RKO (cell line): ENCODE measurements around the gene DHX34.
A peak's percentile ranks its signal among the peaks of the same experiment; 100 is the strongest.

Experiments
- DNase-seq: peaks from one replicate; pipeline ENCODE4 v3.0.0-alpha.2; 2016; ENCODE audit warnings: low spot score

DHX34 gene

DNA sequence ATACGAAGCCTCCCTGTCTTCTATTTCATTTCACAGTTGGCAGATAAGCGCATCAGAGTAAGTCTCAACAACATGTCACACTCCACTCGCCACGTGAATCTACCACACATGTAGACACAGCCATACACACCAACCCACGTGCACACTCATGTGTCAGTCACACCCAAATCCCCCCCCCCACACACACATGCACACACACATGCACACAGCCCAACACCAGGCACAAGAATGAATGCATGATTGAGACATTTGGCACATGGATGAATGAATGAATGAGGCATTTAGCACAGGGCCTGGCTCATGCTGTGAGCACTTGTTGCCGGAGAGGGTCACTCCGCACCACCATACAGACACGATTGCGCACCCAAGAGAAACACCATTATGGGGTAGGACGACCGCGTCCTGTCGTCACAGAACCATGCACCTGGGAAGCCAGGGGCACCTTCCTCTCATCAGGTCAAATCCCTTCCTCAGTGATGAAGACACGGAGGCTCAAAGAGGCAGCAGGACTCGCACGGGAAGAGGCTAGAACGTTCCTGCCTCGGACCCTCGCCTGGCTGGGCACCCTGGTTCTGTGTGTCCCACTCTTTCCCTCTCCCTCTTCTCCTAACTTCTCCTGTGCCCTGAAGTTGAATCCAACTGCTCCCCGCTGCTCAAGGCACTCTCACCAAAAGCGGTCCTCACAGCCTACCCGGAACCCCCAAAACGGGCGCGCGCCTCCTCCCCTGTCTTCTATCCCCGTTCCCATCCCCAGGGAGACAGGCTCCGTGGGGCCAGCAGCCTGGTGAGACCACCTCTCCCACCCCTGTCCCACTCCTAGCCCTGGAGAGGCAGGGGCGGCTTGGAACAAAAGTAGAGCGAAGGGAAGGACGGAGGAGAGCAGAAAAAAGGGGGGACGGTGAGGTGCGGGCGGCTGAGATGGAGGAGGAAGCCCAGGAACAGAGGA lies 68.9 kb downstream of the DHX34 start:
- no peak for DNase-seq

GRCh38 chr19:47418692-47419029 lies 69.5 kb downstream of the DHX34 start:
- no peak for DNase-seq

- no peak for DNase-seq
These were observed 70.1 kb downstream of the DHX34 start, which contains the start of gene MEIS3 for GRCh38 chr19:47419030-47419783. Gene MEIS3 (minus strand): TSS chr19:47419527. CDS start chr19:47419081, 446 bp downstream.

GRCh38 chr19:47419789-47420188 lies 70.7 kb downstream of the DHX34 start:
- no peak for DNase-seq

DNA sequence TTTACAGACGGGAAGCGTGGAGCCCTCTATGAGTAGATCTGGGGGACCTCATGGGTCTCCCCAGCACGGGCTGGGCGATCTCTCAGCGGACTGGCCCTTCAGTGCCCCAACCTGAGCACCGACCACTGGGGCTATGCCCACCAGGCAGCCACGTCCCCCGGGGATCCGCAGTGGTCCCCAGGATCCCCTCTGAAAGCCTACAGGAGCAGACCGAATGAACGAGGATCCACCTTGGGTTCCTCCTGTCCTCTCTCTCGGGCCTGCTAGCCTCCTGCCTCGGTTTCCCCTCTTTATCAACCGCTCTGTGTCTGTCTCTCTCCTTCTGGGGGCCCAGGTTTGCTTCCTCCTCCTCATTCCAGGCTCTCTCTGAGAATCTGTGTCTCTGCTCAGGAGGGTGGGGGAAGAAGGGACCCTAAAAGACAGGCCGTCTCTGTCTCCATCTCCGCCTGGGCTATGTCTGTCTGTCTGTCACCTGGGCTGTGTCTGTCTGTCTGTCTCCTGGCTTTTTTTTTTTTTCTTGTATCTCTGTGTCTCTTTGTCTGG lies 72.2 kb downstream of the DHX34 start:
- DNase-seq: no peak

DNA sequence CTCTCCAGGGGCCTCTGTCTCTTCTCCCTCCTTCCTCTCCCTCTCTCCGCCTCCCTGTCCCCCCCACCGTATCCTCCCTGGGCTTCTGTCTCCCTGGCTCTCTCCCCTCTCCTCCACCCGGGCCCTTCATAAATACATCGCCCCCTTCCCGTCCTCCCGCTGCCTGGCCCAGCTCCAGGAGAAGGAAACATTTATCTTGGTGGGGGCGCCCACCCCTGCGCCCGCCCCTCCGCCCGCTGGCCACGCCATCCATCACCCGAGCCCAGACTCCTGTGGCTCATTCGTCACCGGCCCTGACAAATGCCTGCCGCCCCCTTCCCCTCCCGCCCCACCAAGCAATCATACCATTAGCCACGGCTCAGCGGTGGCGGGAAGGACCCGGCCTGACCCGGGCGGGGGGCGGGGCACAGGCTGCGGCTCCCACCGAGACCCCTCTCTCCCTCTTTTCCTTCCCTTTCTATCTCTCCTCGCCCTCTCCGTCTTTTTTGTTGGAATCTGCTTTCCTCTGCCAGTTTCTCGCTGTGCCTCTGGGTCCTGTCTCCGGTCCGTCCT lies 72.8 kb downstream of the DHX34 start:
- no peak for DNase-seq

DNA sequence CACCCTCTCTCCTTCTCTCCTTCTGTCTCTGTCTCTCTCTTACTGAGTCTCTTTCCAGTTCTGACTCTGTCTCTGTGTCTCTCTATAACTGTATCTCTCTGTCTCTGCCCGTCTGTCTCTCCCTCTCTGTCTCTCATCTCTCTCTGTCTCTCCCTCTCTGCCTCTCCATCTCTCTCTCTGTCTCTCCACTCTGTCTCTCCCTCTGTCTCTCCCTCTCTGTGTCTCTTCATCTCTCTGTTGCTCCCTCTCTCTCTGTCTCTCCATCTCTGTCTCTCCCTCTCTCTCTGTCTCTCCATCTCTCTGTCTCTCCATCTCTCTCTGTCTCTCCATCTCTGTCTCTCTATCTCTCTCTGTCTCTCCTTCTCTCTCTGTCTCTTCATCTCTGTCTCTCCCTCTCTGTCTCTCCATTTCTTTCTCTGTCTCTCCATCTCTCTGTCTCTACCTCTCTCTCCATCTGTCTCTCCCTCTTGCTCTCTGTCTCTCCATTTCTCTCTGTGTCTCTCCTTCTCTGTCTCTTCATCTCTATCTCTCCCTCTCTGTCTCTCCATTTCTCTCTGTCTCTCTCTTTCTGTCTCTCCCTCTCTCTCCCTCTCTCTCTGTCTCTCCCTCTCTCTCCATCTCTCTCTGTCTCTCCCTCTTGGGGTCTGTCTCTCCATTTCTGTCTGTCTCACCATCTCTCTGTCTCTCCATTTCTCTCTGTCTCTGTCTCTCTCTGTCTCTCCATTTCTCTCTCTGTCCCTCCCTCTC lies 73.5 kb downstream of the DHX34 start:
- DNase-seq: no peak

- no peak for DNase-seq
These were observed 74.2 kb downstream of the DHX34 start for GRCh38 chr19:47423203-47423882.

GRCh38 chr19:47427241-47428176 lies 78.4 kb downstream of the DHX34 start:
- peak; percentile 64 for DNase-seq

GRCh38 chr19:47428177-47428894 lies 79.2 kb downstream of the DHX34 start:
- DNase-seq: peak; percentile 99

DNA sequence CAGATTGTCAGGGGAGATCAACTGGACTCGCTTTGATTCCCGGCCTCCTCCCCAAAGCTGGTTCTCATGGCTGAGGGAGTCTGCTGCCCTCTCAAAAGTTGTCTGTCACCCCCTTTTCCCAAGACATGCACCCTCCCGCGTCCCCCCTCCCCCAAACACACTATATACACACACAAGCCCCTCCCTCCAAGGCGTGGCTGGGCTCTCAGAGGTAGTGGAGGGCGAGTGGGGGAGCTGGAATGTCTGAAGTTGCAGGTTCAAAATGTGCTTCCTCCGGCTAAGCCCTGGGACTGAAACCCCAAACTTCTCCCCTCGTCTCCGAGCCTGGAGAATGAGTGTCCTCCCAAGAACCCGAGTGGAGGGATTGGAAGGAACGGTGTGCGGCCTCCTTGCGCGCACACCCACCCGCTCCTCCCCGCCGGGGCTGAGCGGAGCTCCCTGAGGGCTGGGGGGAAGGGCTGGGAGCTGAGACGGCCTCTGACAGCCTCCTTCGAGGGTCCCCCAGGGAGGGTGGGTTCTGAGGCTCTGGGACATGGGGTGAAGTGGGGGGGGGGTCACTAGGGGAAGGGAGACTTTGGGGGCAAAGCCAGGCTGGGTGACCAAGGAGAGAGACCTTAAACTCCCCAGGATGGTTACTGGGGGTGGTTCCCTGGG lies 80.2 kb downstream of the DHX34 start:
- DNase-seq: no peak

- no peak for DNase-seq
These were observed 81.1 kb downstream of the DHX34 start for GRCh38 chr19:47430041-47430802.

- DNase-seq: no peak
These were observed 83.0 kb downstream of the DHX34 start for GRCh38 chr19:47432091-47432490.
